ENCODE results near the gene ARHGAP24.
"Not testable (repeated sequence)": the region's sequence is repeated elsewhere in the genome, so short reads cannot be mapped to it uniquely, and the experiment has no call there.

ARHGAP24 gene

DNA sequence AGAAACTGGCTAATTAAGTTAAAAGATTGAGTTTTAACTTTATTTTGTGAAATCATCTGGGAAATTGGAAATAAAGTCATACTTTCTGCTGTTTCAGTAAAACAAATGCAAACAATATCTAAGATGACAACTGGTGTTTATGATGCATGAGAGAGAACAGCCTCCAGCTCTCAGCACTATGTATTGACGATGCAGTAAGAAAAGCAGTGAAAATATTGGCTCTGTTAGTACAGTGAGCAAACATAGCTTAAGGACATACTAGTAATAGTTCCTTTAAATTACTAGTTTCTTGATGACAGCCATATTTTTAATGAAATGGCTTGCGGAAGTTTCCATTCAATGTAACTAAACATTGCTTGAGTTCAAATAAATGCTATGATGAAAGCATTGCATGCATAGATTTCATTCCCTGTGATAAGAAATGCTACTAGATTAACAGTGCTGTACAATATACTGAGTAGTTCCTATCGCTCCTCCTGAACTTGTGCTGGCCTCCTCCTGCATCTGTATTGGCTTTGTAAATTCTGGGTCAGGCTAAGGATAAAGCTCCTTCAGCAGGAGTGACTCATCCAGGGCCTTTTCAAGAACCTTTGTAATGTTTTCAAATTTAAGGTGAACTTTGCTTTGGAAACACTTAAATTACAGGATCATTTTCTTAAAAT, 11.6 kb downstream of the ARHGAP24 start:
- no peak for DNase-seq

DNA sequence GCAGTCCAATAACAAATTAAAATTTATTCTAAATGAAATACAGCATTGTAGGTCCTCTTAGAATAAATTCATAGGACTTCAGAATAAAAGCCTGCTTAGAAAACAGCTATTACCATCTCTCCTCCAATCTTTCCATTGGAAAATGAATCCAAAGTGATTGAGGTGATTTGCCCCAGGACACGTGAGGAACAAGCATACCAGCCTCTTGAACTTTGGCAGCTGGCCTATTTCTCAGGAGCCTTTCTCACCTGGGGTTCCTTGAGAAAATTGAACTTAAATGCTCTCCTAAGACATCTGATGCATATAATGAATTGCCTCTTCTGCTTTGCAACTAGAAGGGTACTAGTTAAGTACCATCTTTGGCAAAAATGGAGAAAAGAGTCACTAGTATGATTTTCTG, 13.5 kb downstream of the ARHGAP24 start:
- DNase-seq: no peak

DNA sequence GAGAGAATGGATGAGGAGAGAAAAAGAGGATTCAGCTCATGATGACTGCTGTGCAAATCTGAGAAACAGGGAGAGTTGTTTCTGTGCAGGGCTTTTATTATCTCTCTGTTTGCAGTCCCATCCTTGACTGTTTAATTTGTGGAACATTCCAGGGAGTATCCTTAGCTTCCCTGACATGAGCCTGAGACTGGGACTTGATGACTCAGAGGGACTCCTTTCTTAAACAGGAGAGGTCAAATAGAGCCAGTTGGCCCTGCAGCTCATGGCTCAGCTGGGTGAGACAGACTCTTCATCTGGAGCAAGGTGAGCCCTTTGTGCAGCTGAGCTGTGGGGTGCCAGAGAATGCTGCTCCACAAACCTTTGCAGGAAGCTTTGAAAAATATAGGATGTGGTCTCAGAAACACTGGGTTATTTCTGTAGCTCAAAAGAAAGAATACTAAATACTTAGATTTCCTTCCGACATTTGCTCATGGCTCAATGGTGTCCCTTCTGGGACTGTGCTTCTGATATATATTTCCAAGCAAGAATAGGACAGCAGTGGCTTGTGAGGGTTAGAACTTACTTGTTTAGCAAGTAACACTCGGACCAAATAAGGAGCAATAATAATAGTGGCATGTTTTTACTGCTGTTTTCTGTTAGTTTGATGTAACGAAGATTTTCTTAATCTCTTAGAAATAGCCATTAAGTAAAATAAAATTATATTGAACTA, 14.5 kb downstream of the ARHGAP24 start:
- no peak for DNase-seq

DNA sequence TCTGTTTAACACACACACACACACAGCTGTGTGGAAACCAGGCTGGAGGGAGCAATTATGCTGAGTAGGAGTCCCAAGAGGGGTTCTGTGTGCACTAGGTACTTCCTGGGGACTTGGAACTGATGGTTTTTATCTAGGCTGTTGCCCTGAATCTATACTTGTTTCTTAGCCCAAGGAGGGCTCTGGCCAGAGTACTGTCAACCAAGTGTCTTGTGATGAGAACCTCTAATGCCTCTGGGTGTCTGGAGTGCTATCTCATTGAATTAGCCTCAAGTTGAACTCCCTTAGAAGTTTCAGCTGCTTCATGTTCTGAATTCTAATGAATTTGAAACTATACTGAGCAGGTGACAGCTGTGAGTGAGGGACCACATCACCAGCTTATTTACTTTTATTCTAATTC, 16.6 kb downstream of the ARHGAP24 start:
- peak; percentile 9 for DNase-seq

DNA sequence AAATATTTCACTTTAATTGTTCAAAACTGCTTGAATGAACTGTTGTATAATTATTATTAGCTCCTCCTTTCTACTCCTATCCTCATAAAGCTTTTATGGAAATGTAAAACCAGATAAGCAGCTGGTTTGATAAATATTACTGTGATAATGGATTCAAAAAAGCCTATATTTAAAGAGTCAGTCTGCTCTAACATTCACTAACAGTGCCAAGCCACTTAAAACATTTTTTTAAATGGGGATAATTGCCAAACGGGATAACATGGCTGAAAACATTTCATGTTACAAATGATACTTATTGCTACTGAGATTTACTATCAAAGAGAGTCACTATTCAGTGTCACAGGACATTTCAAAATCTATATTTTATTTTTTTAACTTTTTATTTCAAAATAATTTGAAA, 17.4 kb downstream of the ARHGAP24 start:
- no peak for DNase-seq

DNA sequence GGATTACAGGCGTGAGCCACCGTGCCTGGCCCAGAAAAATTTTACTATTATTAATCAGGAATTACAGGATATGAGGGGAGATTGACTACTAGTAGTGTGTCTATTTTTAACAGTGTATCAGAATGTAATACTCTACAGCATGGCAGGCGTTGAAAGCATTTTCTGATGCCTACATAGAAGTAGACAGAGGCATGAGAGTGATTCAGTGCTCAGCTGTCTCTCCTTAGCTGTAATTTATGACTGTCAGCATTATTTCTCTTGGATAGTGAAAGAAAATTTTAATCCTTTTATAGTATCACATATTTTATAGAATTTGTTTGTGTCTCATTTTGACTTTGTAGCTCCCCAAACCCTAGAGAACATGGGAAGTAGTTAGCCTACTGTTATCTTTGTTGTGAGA, 20.7 kb downstream of the ARHGAP24 start:
- no peak for DNase-seq

DNA sequence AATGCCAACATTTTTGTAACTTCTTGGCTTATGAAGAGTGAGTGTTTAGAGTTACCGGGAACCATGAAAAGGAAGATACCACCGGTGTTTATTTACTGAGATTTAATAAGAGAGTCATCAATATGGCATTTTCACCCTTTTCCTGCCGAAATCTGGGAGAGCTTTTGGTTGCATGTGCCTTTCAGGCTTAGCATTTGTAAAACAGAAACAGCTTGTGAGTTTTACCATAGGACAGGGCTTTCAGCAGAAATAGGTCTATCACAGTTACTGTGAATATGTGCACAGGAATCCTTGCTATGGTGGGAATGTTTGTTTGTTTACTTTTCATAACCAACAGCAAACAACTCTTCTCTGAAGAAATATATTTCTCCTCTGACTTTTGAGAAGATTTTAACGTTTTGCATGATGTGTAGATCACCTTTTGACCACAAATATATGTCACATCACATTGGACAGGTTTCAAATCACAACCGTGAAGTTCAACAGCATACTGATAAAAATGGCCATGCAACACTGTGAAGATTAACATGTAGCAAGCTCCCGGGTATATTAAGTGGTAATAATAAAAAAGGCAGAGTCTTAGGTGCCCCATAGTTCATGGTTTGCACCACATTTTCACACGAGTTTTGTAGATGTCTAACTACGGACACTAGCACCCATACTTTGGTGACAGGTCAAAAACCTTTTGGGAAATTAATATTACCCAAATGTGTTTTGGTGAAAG, 21.3 kb downstream of the ARHGAP24 start:
- no peak for DNase-seq

DNA sequence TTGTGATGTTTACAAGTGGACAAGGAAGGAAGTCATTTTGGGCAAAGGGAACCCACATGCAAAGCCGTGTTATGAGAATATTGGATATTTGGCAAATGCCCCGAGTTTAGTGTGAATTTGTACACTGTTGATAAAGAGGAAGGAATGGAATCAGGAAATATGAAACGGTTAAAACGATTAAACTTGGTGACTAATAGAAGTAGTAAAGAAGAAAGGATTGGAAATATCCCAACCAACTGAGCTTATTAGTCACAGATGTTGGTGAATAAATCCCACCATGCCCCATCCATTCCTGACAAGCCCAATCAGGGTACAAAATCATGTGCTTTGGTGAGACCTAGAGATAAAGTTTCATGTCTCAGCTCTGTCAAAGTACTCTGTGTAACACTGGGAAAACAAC, 22.0 kb downstream of the ARHGAP24 start:
- no peak for DNase-seq

DNA sequence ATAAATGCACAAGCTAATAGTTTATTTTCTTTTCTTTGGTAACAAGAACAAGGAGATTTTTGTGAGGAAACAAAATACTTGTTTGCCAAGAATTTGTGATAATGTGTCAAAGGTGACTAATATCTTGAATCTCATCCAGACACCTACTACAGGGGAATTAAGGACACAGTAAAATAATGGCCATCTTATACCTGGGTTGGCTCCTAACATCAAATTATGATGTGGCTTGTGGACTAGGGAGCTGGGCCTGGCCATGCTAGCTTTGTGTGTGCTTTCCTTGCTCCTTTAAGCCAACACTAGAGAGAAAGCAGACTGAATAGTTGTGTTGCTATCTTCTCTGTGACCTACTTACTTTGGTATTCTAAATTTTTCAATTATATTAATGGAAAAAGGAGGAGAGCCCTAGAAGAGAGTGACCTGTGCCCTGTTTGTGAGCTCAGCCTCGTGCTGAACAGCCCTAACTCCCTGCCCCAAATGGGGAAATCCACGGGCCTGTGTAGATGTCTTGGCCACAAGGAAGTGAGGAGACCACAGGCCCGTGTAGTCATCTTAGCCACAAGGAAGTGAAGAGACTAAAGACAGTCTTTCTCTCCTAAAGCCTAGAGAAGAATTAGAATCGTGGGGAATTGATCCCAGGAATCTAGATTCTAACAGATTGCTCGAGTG, 23.3 kb downstream of the ARHGAP24 start:
- DNase-seq: no peak

DNA sequence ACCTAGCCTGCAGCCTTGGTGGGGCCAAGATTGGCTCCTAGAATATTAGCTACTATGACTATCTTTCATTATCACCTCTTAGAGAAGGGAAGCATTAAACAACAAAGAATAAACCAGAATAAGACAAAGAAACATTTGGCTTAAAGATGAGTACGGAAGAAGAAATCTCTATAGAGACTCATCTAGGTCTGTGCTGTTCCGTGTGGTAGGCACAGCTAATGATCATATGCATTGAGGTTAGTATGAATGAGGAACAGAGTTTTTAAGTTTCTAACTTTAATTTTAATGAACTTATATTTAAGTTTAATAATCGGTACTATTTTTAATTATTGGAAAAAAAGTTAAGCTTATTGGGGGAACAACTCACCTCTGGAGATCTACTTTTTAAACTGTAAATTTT, 24.6 kb downstream of the ARHGAP24 start:
- DNase-seq: no peak

DNA sequence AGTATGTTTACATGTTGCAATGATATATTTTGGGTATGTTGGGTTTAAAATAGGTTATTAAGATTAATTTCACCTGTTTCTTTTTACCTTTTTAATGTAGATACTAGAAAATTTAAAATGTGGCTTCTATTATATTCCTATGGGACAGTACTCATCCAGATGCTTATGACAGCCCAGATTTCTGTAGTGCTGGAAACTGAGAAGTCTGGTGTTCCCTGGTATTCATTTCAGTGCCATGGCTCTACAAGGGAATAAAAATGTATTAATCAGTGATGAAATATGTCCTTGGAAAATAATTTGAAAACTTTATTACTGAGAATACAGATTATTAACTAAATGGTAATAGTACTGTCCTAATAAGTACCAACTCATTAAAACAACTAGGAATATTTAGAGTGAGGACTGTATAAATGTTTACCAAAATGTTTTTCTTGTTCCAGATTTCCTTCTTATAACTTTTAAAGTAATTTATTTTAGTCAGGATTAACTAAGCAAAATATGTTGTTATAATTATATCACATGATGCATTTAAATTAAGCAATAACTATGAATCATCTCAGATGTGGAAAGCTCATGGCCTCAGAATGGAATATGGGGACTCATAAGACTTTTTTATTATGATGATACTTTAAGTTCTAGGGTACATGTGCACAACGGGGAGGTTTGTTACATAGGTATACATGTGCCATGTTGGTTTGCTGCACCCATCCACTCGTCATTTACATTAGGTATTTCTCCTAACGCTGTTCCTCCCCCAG, 25.3 kb downstream of the ARHGAP24 start:
- no peak for DNase-seq

DNA sequence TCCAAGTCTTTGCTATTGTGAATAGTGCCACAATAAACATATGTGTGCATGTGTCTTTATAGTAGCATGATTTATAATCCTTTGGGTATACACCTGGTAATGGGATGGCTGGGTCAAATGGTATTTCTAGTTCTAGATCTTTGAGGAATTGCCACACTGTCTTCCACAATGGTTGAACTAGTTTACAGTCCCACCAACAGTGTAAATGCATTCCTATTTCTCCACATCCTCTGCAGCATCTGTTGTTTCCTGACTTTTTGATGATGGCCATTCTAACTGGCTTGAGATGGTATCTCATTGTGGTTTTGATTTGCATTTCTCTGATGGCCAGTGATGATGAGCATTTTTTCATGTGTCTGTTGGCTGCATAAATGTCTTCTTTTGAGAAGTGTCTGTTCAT, 26.2 kb downstream of the ARHGAP24 start:
- not testable (repeated sequence) for DNase-seq

DNA sequence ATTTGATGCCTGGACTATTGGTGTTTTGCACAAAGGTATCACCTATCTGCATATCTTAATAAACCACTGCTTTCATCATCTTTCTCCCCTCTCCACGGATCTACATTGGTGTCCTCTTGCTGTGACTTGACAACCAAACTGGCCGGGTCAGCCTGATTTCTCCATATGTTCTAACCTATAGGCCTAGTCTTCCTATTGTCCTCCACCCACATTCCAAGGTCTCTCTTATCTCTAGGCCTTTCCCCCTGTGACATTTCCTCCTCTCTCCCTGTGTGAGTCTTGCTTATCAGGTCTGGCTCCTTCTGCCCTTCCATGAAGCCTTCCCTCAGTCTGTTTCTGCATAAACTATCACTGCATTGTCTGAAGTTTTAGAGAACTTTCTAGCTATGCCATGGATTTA, 33.7 kb downstream of the ARHGAP24 start:
- DNase-seq: no peak

DNA sequence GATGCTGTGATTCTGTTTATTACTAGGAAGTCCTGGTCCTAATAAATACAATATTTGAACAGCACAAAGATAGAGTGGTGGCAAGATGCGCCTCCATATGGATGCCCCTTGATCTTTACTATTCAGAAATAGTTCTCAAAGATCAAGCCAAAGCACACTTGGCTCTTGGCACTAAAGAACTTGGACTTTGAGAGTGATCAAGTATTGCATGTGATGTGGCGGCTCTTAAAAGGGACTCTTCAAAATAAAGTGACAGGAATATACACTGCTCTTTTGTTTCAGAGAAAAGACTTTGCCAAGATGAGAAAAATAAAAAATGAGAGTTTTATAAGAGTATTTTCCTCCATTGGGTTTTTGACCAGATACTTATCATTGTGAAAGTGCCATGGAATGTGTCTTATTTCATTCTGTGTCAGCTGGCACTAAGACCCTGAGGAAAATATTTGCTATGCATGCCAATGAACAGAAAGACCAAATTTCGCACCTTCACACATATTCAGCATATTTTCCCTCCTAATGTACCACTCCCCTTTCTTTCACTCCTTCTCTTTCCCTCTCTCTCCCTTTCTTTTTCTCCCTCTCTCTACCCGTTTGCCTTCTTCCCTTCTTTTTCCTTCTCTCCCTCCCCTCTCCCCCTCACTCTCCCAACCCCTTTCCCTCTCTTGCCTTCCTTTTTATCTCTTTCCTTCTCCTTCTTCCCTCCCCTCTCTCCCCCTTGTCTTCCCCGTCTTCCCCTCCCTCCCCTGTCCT, 35.1 kb downstream of the ARHGAP24 start:
- DNase-seq: no peak

DNA sequence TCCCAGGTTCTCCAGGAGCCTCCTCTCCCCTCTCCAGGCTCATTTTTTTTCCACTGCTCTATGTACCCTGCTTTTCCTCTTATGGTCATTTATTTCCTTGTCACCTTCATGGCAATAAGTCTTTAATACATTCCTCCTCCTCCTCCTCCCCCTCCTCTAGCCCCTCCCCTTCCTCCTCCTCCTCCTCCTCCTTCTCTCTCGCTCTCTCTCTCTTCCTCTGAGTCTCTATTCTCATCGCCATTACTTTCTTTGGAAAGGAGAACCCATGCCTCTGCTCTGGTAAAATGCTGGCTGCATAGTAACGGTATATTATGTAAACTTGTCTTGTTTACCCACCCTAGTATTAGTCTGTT, 35.7 kb downstream of the ARHGAP24 start:
- DNase-seq: no peak

DNA sequence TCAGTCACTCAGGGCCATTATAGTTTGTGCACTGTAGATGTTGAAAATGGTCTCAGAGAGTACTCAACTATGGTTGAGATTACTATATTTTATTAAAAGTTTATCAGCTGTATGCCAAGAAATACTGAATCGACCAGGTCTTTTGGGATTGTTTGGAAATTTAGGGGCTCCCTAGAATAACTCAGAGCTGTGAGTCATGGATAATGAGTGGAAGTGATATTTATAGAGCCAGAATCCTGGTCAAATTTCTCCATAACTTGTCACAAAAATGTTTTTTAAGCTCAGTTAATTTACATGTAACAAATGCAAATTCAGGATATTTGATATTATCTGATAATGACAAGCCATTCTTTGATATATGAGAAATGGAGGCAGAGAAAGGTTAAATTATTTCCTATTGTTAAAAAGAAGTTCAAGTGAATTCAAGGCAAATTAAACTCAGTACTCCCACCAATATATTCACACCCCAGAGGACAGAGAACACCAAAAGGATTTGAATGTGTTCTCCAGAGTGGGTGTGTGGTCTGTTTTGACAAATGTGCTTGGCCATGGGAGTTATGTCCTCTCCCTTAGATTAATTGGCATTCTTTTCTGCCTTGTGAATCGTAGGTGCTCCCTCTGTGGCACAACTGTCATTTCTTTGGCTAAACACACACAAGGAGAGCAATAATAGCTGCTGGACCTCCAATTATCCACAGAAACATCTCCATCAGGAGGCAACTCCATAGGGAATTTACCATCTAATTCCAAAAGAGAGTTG, 37.7 kb downstream of the ARHGAP24 start:
- no peak for DNase-seq

DNA sequence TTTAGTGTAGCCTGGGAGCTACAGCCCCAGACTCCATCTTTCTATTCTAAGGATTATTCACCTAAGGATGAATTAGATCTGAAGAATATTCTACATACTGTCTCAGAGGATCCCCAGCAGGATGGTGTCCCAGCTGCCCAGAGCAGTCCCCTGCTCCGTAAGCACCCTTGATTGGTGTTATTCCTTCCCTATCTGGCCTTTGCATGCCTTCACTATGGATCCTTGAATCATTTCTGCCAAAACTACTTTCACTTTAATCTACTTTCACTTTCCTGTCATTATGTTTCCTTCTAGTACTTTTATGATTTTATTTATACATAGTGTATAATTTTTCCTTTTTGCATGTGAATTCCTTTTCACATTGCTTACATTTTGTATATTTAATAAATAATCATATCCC, 39.2 kb downstream of the ARHGAP24 start:
- DNase-seq: no peak

DNA sequence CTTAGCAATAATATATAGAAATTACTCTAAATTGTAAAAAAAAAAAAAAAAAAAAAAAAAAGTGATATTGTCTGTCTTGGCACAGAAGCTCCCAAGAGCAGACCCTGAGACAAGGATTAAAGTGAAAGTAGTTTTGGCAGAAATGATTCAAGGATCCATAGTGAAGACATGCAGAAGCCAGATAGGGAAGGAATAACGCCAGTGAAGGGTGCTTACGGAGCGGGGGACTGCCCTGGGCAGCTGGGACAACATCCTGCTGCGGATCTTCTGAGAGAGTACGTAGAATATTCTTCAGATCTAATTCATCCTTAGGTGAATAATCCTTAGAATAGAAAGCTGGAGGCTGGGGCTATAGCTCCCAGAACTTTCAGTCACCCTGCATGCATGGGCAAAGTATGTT, 39.8 kb downstream of the ARHGAP24 start:
- no peak for DNase-seq

DNA sequence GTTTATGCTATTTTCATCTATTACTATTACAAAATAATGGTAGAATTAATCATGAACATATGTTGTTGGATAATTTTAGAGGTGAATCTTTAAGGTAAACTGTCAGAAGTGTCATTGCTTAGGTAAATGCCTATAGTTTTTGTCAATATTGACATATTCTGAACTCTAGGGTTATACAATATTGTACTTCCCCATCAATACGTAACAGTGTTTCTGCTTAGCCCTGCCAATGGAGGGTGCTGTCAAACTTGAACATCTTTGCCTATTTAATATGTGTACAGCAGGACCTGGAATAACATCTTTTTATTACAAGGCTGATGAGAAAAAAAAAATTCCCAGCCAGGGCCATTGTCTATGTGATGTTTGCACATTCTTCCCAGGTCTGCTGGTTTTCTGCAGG, 40.8 kb downstream of the ARHGAP24 start:
- DNase-seq: no peak

DNA sequence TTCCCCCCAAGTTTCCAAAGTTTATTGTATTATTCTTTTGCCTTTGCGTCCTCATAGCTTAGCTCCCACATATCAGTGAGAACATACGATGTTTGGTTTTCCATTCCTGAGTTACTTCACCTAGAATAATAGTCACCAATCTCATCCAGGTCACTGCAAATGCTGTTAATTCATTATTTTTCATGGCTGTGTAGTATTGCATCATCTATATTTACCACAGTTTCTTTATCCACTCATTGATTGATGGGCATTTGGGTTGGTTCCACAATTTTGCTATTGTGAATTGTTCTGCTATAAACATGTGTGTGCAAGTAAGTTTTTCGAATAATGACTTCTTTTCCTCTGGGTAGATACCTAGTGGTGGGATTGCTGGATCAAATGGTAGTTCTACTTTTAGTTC, 43.6 kb downstream of the ARHGAP24 start:
- not testable (repeated sequence) for DNase-seq
